Fibroblast of lung (primary cell): Measurements from ENCODE around the gene STPG4.

Source experiments
- EZH2 ChIP-seq: IDR thresholded peaks from 2 replicates; pipeline ENCODE4 v1.5.1; 2012; ENCODE audit warnings: low read length, control low read depth, mild to moderate bottlenecking; ENCODE audit errors: missing control alignments
- TF ChIP-seq, protein P1 (sequence below), 2 donors: IDR thresholded peaks in 1 of 2; conservative IDR thresholded peaks in 1 of 2; 1 replicate in 1 of 2; 2 replicates in 1 of 2; pipeline ENCODE4 v1.5.1; 2011 to 2012; ENCODE audit warnings: low read length in 2 of 2, control low read depth in 1 of 2, inconsistent platforms in 1 of 2, low read depth in 1 of 2, mild to moderate bottlenecking in 1 of 2

DNA sequence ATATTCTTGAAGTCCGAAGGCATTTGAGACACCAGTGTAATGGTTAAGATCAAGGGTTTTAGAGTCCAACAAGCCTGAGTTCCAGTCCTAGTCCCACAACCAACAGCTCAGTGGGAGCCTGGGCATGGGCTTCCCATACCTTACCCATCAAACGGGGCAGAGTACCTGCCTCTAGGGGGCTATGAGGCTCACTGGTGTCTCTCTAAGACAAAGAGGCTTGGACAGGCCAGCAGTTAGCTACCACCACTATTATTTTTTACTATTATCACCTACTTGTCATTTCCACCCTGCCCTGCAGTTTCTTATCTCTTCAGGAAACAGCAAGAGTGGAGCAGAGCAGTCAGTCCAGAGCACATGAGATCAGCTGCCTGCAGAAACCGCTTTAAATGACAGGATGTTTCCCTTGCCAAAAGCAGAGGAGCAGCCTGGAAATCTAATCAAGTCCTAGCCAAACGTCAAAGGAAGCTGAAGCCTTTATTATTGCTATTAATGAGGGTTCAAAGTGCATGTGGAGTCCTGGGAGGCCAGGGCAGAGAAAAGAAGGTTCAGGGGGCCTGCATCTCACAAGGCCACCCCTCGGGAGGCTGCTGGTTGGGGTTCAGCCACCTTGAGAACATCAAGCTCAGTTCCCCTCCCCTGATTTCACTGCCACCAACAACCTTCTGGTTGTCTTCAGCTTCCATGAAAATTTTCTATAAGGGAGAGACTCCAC lies 66.6 kb downstream of the STPG4 start:
- TF ChIP-seq, protein P1, sequence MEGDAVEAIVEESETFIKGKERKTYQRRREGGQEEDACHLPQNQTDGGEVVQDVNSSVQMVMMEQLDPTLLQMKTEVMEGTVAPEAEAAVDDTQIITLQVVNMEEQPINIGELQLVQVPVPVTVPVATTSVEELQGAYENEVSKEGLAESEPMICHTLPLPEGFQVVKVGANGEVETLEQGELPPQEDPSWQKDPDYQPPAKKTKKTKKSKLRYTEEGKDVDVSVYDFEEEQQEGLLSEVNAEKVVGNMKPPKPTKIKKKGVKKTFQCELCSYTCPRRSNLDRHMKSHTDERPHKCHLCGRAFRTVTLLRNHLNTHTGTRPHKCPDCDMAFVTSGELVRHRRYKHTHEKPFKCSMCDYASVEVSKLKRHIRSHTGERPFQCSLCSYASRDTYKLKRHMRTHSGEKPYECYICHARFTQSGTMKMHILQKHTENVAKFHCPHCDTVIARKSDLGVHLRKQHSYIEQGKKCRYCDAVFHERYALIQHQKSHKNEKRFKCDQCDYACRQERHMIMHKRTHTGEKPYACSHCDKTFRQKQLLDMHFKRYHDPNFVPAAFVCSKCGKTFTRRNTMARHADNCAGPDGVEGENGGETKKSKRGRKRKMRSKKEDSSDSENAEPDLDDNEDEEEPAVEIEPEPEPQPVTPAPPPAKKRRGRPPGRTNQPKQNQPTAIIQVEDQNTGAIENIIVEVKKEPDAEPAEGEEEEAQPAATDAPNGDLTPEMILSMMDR (conservative IDR thresholded peaks at IDR 0.05 in 1 of 2, IDR thresholded peaks at IDR 0.05 in 1 of 2; ENCODE audit: low read depth in 1 of 2, low read length in 2 of 2): peak; percentile 4 to 39
- no peak for TF ChIP-seq EZH2
